GM21529 (cell line): Measurements from ENCODE around the gene RPL36.
"Not testable (repeated sequence)": the region's sequence is repeated elsewhere in the genome, so short reads cannot be mapped to it uniquely, and the experiment has no call there.

ENCODE experiments used
- ATAC-seq: cut with Tn5 transposase; IDR thresholded peaks from one replicate; pipeline ENCODE4 v1.9.1; 2021; ENCODE audit not compliant: unreplicated experiment

Gene RPL36

GRCh38 chr19:5688262-5688881 is 1.7 kb upstream of the RPL36 start:
- not testable (repeated sequence) for ATAC-seq

- ATAC-seq = no peak
Observed at GRCh38 chr19:5690955-5691821, 1.1 kb downstream of the RPL36 start.

- no peak for ATAC-seq
Observed at GRCh38 chr19:5691822-5692722, 2.0 kb downstream of the RPL36 start.

- no peak for ATAC-seq
Observed at GRCh38 chr19:5692723-5693194, 2.7 kb downstream of the RPL36 start.

GRCh38 chr19:5693195-5694166 is 3.4 kb downstream of the RPL36 start:
- ATAC-seq = no peak

- ATAC-seq = no peak
Observed at GRCh38 chr19:5694167-5694955, 4.3 kb downstream of the RPL36 start.

- no peak for ATAC-seq
Observed at GRCh38 chr19:5694956-5695648, 5.0 kb downstream of the RPL36 start.

GRCh38 chr19:5695649-5696195 is 5.6 kb downstream of the RPL36 start:
- no peak for ATAC-seq

GRCh38 chr19:5696196-5697021 is 6.3 kb downstream of the RPL36 start:
- ATAC-seq = no peak

GRCh38 chr19:5697022-5697889 is 7.2 kb downstream of the RPL36 start:
- ATAC-seq = no peak

GRCh38 chr19:5697890-5698634 is 8.0 kb downstream of the RPL36 start:
- no peak for ATAC-seq

- no peak for ATAC-seq
Observed at GRCh38 chr19:5698635-5699422, 8.7 kb downstream of the RPL36 start.

- no peak for ATAC-seq
Observed at GRCh38 chr19:5700455-5701092, 10.5 kb downstream of the RPL36 start.

GRCh38 chr19:5702053-5702410 is 11.9 kb downstream of the RPL36 start:
- ATAC-seq = not testable (repeated sequence)
